Stimulated activated CD8-positive, alpha-beta memory T cell treated with anti-CD3 and anti-CD28 coated beads, Interleukin-4, amount 100 ng/mL, for 24 hours (primary cell): Measurements from ENCODE around the gene PDE1A.

ENCODE experiments used
- DNase-seq: peaks from one replicate; pipeline ENCODE4 v3.0.0-alpha.2; 2020; ENCODE audit warnings: low read depth

Gene PDE1A

GRCh38 chr2:182267971-182268370 is 158.9 kb downstream of the PDE1A start:
- no peak for DNase-seq

- DNase-seq: no peak
These were observed 159.9 kb downstream of the PDE1A start for GRCh38 chr2:182266909-182267308.

- no peak for DNase-seq
These were observed 161.1 kb downstream of the PDE1A start for GRCh38 chr2:182265718-182266117.

GRCh38 chr2:182261860-182262387 is 164.9 kb downstream of the PDE1A start:
- no peak for DNase-seq

GRCh38 chr2:182259629-182260150 is 167.1 kb downstream of the PDE1A start:
- no peak for DNase-seq

GRCh38 chr2:182252534-182252933 is 174.3 kb downstream of the PDE1A start:
- no peak for DNase-seq

DNA sequence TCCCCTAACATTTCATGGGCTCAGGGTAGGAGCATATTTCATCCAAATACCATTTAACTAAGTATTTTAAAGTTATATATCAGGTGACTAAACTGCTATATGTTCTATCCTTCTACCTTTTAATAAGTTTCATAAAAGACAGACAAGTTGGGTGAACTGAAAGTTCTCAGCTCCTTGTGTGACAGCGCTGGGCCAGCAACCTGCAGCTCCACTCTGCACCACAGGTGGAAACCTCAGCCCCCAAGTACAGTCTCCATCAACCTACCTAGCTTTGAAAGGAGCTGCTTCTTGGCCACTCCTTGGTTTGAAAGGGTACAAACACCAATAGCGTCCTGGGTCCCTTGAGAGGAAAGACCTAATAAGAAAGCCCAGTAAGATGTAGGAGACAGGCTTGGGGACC is 177.9 kb downstream of the PDE1A start:
- DNase-seq: no peak

GRCh38 chr2:182248362-182248761 is 178.5 kb downstream of the PDE1A start:
- DNase-seq: no peak

DNA sequence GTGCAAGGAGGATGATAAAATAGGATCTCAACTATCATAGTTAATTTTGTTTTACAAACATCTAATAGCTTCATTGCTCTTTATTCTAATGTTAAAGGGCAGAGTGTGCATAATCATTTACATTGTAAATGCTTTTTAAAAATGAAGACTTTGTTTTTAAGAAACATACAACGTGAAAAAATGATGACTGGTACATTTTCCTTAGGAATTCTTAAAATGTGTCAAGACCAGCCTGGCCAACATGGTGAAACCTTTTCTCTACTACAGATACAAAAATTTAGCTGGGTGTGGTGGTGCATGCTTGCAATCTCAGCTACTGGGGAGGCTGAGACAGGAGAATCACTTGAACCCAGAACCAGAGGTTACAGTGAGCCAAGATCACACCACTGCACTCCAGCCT is 179.0 kb downstream of the PDE1A start:
- no peak for DNase-seq

GRCh38 chr2:182245963-182246362 is 180.9 kb downstream of the PDE1A start:
- DNase-seq: no peak

- DNase-seq: no peak
These were observed 184.2 kb downstream of the PDE1A start for GRCh38 chr2:182242609-182243008.

GRCh38 chr2:182241936-182242335 is 184.9 kb downstream of the PDE1A start:
- DNase-seq: no peak

DNA sequence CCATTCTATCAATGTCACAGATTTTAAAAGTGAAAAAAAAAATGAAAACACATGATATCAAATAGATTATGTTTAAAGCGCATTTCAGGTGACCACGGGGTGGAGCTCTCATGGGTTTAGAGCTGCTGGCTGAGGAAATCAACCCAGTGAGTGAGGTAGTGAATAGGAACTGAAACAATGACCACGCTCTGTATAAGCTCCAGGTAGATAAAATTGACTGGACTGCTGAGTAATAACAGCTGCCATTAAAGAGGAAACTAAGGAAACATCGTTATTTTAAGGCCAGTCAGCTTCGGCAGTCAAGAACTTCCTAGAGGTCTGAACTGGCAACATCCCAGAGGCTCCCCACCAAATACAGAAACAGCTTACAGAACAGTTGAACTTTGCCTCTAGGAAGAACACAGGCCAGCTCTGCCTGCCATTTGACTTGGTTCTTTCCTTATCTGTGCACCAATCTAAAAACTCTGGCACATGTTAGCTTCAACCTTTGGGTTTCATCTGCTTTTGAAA is 185.9 kb downstream of the PDE1A start:
- DNase-seq: no peak

DNA sequence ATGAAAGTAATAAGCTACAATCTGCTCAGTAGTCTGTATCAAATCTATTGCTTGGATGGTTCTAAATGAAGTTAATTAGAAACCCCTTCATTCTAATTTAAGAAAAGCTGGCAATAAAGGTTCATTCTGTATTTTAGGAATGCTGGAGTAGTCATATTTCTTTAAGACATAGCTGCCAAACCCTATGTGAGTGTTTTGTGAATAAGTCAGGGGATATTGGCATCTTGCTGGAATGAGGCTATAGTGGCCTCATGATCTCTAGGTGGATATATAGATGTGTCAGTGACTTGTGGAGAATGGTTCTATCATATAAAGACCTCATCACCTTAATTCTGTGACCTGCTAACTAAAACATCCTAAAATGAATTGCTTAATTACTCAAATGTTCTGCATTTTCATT is 196.3 kb downstream of the PDE1A start:
- no peak for DNase-seq

- no peak for DNase-seq
These were observed 197.5 kb downstream of the PDE1A start for GRCh38 chr2:182229297-182229696.

- no peak for DNase-seq
These were observed 198.1 kb downstream of the PDE1A start for GRCh38 chr2:182228741-182229140.

GRCh38 chr2:182228073-182228473 is 198.8 kb downstream of the PDE1A start:
- no peak for DNase-seq

DNA sequence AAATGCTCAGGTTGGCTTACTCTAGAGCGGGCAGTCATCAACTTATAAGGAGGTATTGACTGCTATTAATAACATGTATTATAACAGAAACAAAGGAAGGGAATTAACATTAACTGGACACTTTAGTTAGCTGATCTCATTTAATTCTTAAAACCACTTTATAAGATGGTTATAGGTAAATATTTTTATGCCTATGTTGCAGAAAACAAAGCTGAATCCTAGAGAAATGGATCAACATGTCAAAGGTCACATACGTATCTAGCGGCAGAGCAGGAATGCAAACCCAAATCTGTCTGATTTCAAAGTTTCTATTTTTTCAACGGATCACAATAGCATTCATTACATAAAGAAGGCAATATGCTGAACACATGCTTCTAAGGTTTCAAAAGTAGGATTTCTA is 200.0 kb downstream of the PDE1A start:
- no peak for DNase-seq

DNA sequence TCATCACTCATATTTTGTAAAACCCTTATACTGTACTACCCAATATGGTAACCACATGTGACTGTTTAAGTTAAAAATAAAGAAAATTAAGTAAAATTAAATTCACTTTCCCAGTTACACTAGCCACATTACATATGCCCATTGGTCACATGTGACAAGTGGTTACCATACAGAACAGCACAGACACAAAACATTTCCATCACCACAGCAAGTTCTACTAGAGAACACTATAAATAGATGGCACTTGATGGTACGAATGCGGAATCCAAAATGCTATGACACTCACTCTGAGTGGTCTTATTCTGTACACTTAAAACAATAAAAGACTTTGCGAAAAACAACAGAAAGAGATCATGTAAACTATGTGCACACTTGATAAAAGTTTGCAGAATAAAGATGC is 202.2 kb downstream of the PDE1A start:
- no peak for DNase-seq

GRCh38 chr2:182220998-182221397 is 205.8 kb downstream of the PDE1A start:
- DNase-seq: no peak

- no peak for DNase-seq
These were observed 206.5 kb downstream of the PDE1A start for GRCh38 chr2:182220335-182220734.

GRCh38 chr2:182210669-182211068 is 216.2 kb downstream of the PDE1A start:
- no peak for DNase-seq

- no peak for DNase-seq
These were observed 218.4 kb downstream of the PDE1A start for GRCh38 chr2:182208421-182208820.

GRCh38 chr2:182207049-182207746 is 219.6 kb downstream of the PDE1A start:
- DNase-seq: no peak
